Ovary (tissue), 9 donors: ENCODE data around the gene B4GALT7. TPM values are rescaled to one million over a fixed set of nuclear protein-coding genes. Genes with fewer than 3 reads are reported as not detected.

Experiments used
- DNase-seq, 5 donors: peaks; one replicate each; pipeline ENCODE4 v3.0.0-alpha.2; 2019 to 2020
- H3K27ac ChIP-seq, 2 donors: fragments of 200-600 bp; one replicate each; pipeline versions ENCODE4 v1.5.1 to v1.8.0; 2019 to 2022
- H3K27me3 ChIP-seq: fragments of 200-600 bp; one replicate; pipeline ENCODE4 v1.8.0; 2022
- H3K36me3 ChIP-seq: fragments of 200-600 bp; sonication (generic); one replicate; pipeline ENCODE4 v1.5.1; 2019
- H3K4me1 ChIP-seq: one replicate; pipeline ENCODE4 v1.8.1; 2013; ENCODE audit warnings: mild to moderate bottlenecking, moderate library complexity; ENCODE audit not compliant: insufficient read depth
- H3K4me3 ChIP-seq: fragments of 200-600 bp; sonication (generic); one replicate; pipeline ENCODE4 v1.5.1; 2017
- H3K9me3 ChIP-seq, 2 donors: fragments of 200-600 bp in 1 of 2; sonication (generic) in 1 of 2; one replicate each; pipeline versions ENCODE4 v1.5.1 to v1.8.1; 2013 to 2019; ENCODE audit warnings: mild to moderate bottlenecking in 1 of 2, moderate library complexity in 1 of 2
- CTCF ChIP-seq, 3 donors: fragments of 450-650 bp in 2 of 3; fragments of 200-600 bp in 1 of 3; IDR thresholded peaks; one replicate each; pipeline versions ENCODE4 v1.5.1 to v1.8.0; 2016 to 2022; ENCODE audit warnings: antibody characterized with exemption in 3 of 3, mild to moderate bottlenecking in 1 of 3
- EP300 ChIP-seq: sonication (generic); formaldehyde crosslinking; IDR thresholded peaks from one replicate; pipeline ENCODE4 v1.6.1; 2017; ENCODE audit warnings: antibody characterized with exemption
- POLR2A ChIP-seq: fragments of 450-650 bp; IDR thresholded peaks from one replicate; pipeline ENCODE4 v1.6.1; 2017; ENCODE audit warnings: antibody characterized with exemption, mild to moderate bottlenecking, moderate library complexity
- WGBS, 3 donors: extraction: QIAGEN DNeasy Blood & Tissue Kit in 1 of 3; methylation state at CpG; one replicate each; pipeline versions ENCODE4 v1.1.5 to v1.1.7; 2013 to 2017; 5-methylcytosine and 5-hydroxymethylcytosine counted together
- intact Hi-C, 4 donors: fragments of 100-400 bp; cut with DNase I; formaldehyde crosslinking; loops; one replicate each; pipeline versions ENCODE4 v1.11.0 to v1.15.1; 2022 to 2023
- polyA plus RNA-seq, 2 donors: library from polyadenylated mRNA; stranded (reverse); fragments of 200-250 nt in 1 of 2; fragments of 350-450 nt in 1 of 2; fragmentation: Illumina TruSeq in 1 of 2; extraction: RNeasy Lipid Tissue Mini Kit (QIAGEN cat#74804) in 1 of 2; gene quantifications; one replicate each; pipeline ENCODE4 v1.2.3, GENCODE V29; 2013 to 2014
- total RNA-seq, 7 donors: library from RNA; depleted of rRNA in 2 of 7; stranded (reverse); fragments of >200 nt in 2 of 7; fragmentation: NEBNext Ultra II Directional in 3 of 7; extraction: Animal tissue kit (Norgen Biotek cat#: 25700) in 3 of 7; gene quantifications; one replicate each; pipeline versions ENCODE4 v1.1.0 to v1.2.4, GENCODE V29; 2016 to 2023
- donor health status: DM: no; HTN: no; CAD: no; lungs with moderate emphysema.
- donor health status: DM: no; HTN: no; CAD: no.
- donor health status: Bipolar disorder and iron deficiency.
- donor health status: DM: yes; HTN: yes; CAD: no.
- donor health status: DM: no; HTN: no; CAD: no.
- donor health status: DM: yes; HTN: yes; CAD: no.

Gene B4GALT7
- total and polyA plus RNA-seq, 9 donors = 8.5 to 40.0 (median 27.2) TPM

- intact Hi-C loops = loop anchor here in 1 of 4 donors (10.0 kb wide), 2 partner anchors 462 to 562 kb away; no protein-coding TSS in a partner anchor
- no peaks in the 10 kb centered on the region for H3K9me3 ChIP-seq
- H3K4me3 ChIP-seq = no peak overlapping the region
Measured at GRCh38 chr5:177602458-177602830, 2.5 kb downstream of the B4GALT7 start.

GRCh38 chr5:177603631-177604030 is 3.7 kb downstream of the B4GALT7 start:
- Histone ChIP-seq H3K4me1 (peaks cover 11% of the 10 kb centered on the region), H3K4me3 (no peak overlapping the region), H3K36me3 (no peaks in the 10 kb centered on the region), H3K9me3 (no peaks in the 10 kb centered on the region), H3K27ac (no peak overlapping the region), H3K27me3 (no peaks in the 10 kb centered on the region)
- DNase-seq = no peak
- no peak for TF ChIP-seq POLR2A
- no peak for TF ChIP-seq EP300
- no peak for TF ChIP-seq CTCF (IDR thresholded peaks at IDR 0.05)
- intact Hi-C loops = loop anchor here in 1 of 4 donors (10.0 kb wide), 2 partner anchors 461 to 561 kb away; no protein-coding TSS in a partner anchor
- 71 to 77% (median 73%) methylated on average over 8 of the region's 8 CpGs for WGBS, 3 donors

More at GRCh38 chr5:177602458-177602830, 2.5 kb downstream of the B4GALT7 start:
- H3K27ac ChIP-seq = no peak overlapping the region
- H3K27me3 ChIP-seq = no peaks in the 10 kb centered on the region
- WGBS, 3 donors = 75 to 91% (median 77%) methylated on average over 4 of the region's 4 CpGs
- no peaks in the 10 kb centered on the region for H3K36me3 ChIP-seq
- peaks cover 11% of the 10 kb centered on the region for H3K4me1 ChIP-seq
- no peak for DNase-seq
- no peak for TF ChIP-seq CTCF (IDR thresholded peaks at IDR 0.05)
- TF ChIP-seq EP300 = no peak
- no peak for TF ChIP-seq POLR2A

DNA sequence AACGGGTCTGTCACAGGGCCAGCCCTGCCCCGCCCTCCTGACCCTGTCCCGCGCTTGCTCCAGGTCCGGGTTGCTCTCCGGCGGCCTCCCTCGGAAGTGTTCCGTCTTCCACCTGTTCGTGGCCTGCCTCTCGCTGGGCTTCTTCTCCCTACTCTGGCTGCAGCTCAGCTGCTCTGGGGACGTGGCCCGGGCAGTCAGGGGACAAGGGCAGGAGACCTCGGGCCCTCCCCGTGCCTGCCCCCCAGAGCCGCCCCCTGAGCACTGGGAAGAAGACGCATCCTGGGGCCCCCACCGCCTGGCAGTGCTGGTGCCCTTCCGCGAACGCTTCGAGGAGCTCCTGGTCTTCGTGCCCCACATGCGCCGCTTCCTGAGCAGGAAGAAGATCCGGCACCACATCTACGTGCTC is 4.2 kb downstream of the B4GALT7 start:
- H3K27me3 ChIP-seq = no peaks in the 10 kb centered on the region
- WGBS, 3 donors = 79 to 86% (median 86%) methylated on average over 26 to 27 of the region's 27 CpGs
- no peak for DNase-seq
- no peak overlapping the region for H3K27ac ChIP-seq
- H3K4me3 ChIP-seq = no peak overlapping the region
- no peaks in the 10 kb centered on the region for H3K36me3 ChIP-seq
- intact Hi-C loops = loop anchor here in 1 of 4 donors (10.0 kb wide), 2 partner anchors 461 to 561 kb away; no protein-coding TSS in a partner anchor
- H3K9me3 ChIP-seq = no peaks in the 10 kb centered on the region
- H3K4me1 ChIP-seq = peaks cover 9% of the 10 kb centered on the region
- TF ChIP-seq POLR2A = no peak
- no peak for TF ChIP-seq EP300
- no peak for TF ChIP-seq CTCF (IDR thresholded peaks at IDR 0.05)

DNA sequence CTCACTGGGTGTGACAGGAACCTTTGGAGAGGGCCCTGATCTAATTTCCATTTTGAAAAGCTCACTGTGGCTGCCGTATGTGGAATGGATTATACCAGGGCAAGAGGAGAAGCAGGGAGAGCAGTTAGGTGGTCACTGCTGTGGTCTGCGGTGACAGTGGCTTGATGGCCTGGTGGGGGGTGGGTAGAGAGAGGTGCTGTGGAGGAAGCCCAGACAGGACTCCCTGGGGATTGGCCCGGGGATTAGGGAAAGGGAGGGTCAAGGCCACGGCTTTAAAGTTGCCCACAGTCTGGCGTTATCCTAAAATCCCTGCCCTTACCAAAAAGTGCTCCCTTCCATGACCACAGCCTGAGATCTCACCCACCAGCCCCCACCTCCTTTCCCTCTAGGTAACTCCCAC is 4.7 kb downstream of the B4GALT7 start:
- no peak overlapping the region for H3K4me3 ChIP-seq
- no peak for DNase-seq
- peaks cover 7% of the 10 kb centered on the region for H3K4me1 ChIP-seq
- H3K27ac ChIP-seq = no peak overlapping the region
- H3K9me3 ChIP-seq = no peaks in the 10 kb centered on the region
- TF ChIP-seq CTCF (IDR thresholded peaks at IDR 0.05) (no peak), EP300 (no peak), POLR2A (no peak)
- intact Hi-C loops = loop anchor here in 1 of 4 donors (10.0 kb wide), 2 partner anchors 460 to 560 kb away; no protein-coding TSS in a partner anchor
- 58 to 68% (median 66%) methylated on average over 5 of the region's 5 CpGs for WGBS, 3 donors
- H3K36me3 ChIP-seq = no peaks in the 10 kb centered on the region
- no peaks in the 10 kb centered on the region for H3K27me3 ChIP-seq
